ENCODE measurements around the gene OR8G5. TPM values are rescaled to one million over a fixed set of nuclear protein-coding genes. Genes with fewer than 3 reads are reported as not detected.
"Not testable (repeated sequence)": the region's sequence is repeated elsewhere in the genome, so short reads cannot be mapped to it uniquely, and the experiment has no call there.

The OR8G5 gene
- total RNA-seq (ENCODE audit: insufficient read depth, low replicate concordance) = not detected

- no peak for DNase-seq (ENCODE audit: low spot score)
Observed at GRCh38 chr11:124256076-124256475, at the start of gene OR8G5. Gene OR8G5 (plus strand): TSS chr11:124256376. CDS start chr11:124264932, 8,556 bp downstream.

GRCh38 chr11:124207102-124207792, 48.9 kb upstream of the OR8G5 start:
- no peak for DNase-seq (ENCODE audit: low spot score)

- no peak for DNase-seq (ENCODE audit: low spot score)
Observed at GRCh38 chr11:124209824-124210357, 46.3 kb upstream of the OR8G5 start.

GRCh38 chr11:124210421-124210820, 45.8 kb upstream of the OR8G5 start:
- DNase-seq (ENCODE audit: low spot score) = no peak

- no peak for DNase-seq (ENCODE audit: low spot score)
Observed at GRCh38 chr11:124211321-124211720, 44.9 kb upstream of the OR8G5 start.

- DNase-seq (ENCODE audit: low spot score) = no peak
Observed at GRCh38 chr11:124214027-124214426, 42.1 kb upstream of the OR8G5 start.

- DNase-seq (ENCODE audit: low spot score) = no peak
Observed at GRCh38 chr11:124219126-124219525, 37.0 kb upstream of the OR8G5 start.

GRCh38 chr11:124222407-124222806, 33.8 kb upstream of the OR8G5 start:
- DNase-seq (ENCODE audit: low spot score) = no peak

GRCh38 chr11:124224618-124225423, 31.4 kb upstream of the OR8G5 start:
- not testable (repeated sequence) for DNase-seq (ENCODE audit: low spot score)

GRCh38 chr11:124225471-124225870, 30.7 kb upstream of the OR8G5 start:
- no peak for DNase-seq (ENCODE audit: low spot score)

GRCh38 chr11:124233376-124233775, 22.8 kb upstream of the OR8G5 start:
- no peak for DNase-seq (ENCODE audit: low spot score)

- no peak for DNase-seq (ENCODE audit: low spot score)
Observed at GRCh38 chr11:124238512-124238911, 17.7 kb upstream of the OR8G5 start.

GRCh38 chr11:124240621-124241397, 15.4 kb upstream of the OR8G5 start, which contains the start of gene OR8G1:
Gene OR8G1 (plus strand): TSS chr11:124241095. CDS start chr11:124249676, 8,581 bp downstream.
- DNase-seq (ENCODE audit: low spot score) = no peak

- DNase-seq (ENCODE audit: low spot score) = not testable (repeated sequence)
Observed at GRCh38 chr11:124249869-124250268, 6.3 kb upstream of the OR8G5 start.

- not testable (repeated sequence) for DNase-seq (ENCODE audit: low spot score)
Observed at GRCh38 chr11:124265041-124265440, 8.9 kb downstream of the OR8G5 start.

- not testable (repeated sequence) for DNase-seq (ENCODE audit: low spot score)
Observed at GRCh38 chr11:124270886-124271285, 14.7 kb downstream of the OR8G5 start.

- DNase-seq (ENCODE audit: low spot score) = no peak
Observed at GRCh38 chr11:124274000-124274399, 17.8 kb downstream of the OR8G5 start.

GRCh38 chr11:124276081-124276480, 19.9 kb downstream of the OR8G5 start:
- DNase-seq (ENCODE audit: low spot score) = no peak

GRCh38 chr11:124277207-124277606, 21.0 kb downstream of the OR8G5 start:
- DNase-seq (ENCODE audit: low spot score) = no peak

GRCh38 chr11:124277804-124278203, 21.6 kb downstream of the OR8G5 start:
- DNase-seq (ENCODE audit: low spot score) = no peak

GRCh38 chr11:124278261-124278660, 22.1 kb downstream of the OR8G5 start:
- DNase-seq (ENCODE audit: low spot score) = no peak
